Measurements from ENCODE around the gene ZNG1C.
"Not testable (repeated sequence)": the region's sequence is repeated elsewhere in the genome, so short reads cannot be mapped to it uniquely, and the experiment has no call there.

Gene ZNG1C

DNA sequence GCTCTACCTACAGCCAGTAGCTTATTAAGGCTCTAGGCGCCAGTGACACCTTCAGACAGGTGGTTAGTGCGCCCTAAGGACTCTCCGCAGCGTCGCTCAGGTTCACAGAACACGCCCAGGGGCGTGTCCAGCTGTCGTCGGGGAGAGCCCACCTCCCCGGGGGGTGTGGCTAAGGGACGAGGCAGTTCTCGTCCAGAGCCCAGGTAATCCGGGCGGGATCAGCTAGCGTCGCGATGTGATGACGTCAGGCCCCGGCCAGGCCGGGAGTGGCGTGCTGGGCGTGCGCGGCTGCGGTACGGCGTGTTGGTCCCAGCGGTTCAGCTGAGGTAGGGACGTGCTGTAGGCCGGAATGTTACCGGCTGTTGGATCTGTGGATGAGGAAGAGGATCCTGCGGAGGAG lies at the start of gene ZNG1C:
ZNG1C (plus strand) TSS at position 301 of the 400 bp plus-strand sequence; CDS start at position 350, 49 bp downstream.
- DNase-seq, result not testable (repeated sequence)

GRCh38 chr9:68242437-68242836 lies 654 bp downstream of the ZNG1C start:
- DNase-seq, result not testable (repeated sequence)

DNA sequence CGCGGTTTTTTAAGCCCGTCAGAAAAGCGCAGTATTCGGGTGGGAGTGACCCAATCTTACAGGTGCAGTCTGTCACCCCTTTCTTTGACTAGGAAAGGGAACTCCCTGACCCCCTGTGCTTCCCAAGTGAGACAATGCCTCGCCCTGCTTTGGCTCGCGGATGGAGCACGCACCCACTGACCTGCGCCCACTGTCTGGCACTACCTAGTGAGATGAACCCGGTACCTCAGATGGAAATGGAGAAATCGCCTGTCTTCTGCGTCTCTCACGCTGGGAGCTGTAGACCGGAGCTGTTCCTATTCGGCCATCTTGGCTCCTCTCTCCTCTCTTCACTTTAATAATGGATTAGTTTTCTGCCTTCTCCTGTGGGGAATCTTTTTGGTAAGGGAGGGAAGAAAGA lies 39.3 kb downstream of the ZNG1C start:
- not testable (repeated sequence) for DNase-seq

GRCh38 chr9:68302567-68302966 lies 60.8 kb downstream of the ZNG1C start, which contains the start of gene FOXD4L3:
Gene FOXD4L3, plus strand, starts transcription at chr9:68302867. Its CDS starts 85 bp downstream, at chr9:68302952.
- not testable (repeated sequence) for DNase-seq

DNA sequence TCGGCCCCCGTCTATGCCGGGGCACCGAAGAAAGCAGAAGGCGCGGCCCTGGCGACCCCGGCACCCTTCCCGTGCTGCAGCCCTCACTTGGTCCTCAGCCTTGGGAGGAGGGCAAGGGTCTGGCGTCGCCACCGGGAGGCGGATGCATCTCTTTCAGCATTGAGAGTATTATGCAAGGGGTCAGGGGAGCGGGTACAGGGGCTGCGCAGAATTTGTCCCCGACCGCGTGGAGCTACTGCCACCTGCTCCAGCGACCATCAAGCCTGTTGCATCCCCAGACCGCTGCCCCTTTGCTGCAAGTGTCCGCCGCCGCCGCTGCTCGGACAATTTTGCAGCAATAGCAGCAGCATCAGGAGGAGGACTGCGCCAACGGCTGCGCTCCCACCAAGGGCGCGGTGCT lies 62.0 kb downstream of the ZNG1C start:
- not testable (repeated sequence) for DNase-seq

DNA sequence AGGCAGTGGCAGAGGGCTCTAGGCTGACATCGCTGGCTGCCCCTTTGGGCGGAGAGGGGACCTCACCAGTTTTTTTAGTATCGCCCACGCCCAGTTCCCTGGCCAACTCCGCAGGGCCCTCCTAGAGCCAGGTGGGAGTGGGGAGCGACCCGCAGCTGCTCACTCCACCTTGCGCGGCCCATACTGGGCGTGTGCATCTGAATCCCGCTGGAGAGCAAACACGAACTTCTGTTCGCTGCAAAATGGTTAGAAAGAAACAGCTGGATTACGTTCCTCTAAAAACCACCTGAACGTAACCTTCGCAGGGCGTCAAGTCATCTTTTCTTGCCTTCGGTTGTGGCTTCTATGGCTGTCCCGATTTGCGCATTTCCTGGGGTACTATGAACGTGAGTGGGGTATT lies 62.4 kb downstream of the ZNG1C start:
- not testable (repeated sequence) for DNase-seq

GRCh38 chr9:68304777-68305176 lies 63.0 kb downstream of the ZNG1C start:
- not testable (repeated sequence) for DNase-seq

GRCh38 chr9:68305680-68306285 lies 64.0 kb downstream of the ZNG1C start:
- DNase-seq, result not testable (repeated sequence)

DNA sequence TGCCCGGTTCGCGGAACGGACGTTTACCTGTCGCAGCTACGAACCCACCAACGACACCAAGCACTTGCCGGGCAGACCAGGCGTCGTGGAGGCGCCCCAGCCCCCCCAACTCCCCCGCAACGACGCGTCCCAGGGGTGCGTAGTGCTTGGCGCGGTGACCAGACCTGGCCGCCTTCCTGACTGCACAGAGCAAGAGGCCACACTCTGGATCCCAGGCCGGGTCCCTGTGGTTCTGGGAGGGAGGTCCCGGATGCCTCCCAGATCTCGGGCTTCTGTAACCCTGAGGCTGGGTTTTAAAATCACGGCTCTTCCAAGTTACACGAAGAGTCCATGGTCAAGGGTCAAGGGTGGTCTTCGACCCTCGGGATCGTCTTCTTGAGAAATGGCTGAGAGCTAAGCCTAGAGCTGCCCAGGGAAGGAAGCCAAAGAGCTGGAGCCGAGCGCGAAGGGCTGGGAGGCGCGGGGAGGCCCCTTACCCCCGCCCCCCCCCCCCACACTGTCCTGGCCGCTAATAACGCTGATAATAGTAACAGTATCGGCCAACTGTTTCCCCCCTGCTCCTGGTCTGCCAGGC lies 64.7 kb downstream of the ZNG1C start:
- not testable (repeated sequence) for DNase-seq

DNA sequence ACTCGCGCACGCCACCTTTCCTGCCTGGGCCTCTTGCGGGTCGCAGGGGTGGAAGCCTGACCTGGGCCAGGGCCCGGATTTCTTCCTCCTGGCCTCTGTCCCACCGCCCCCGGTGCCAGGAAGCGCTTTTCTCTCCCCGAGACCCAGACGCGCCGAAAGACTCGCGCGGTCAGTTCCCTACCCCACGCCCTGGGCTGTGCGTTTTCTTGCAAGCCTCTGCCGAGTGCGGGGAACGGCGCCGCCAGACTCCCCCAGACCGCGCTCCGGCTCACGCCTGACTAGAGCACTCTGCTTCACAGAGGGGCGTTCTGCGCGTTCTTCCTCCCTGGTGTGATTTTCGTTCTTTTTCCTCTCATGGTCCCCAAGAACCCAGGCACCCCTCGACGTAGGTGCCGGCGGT lies 65.3 kb downstream of the ZNG1C start:
- not testable (repeated sequence) for DNase-seq

DNA sequence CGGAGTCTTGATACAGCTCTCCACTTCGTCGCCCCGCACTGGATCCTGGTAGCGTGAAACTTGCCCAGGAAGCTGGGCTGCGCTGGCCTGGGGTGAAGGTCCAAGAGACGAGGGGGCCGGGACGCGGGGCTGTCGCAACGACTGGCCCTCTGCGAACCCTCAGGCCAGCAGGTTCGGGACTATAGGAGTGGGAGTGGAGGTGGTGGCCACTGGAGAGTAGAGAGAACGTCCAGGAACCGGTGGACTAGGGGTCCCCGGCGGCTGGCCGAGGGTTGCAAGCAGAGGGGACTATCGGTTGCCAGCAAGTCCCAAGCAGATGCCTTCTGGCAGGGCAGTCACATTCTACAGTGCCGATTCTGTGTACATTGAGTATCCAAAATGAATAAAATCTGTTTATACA lies 65.9 kb downstream of the ZNG1C start:
- DNase-seq, result not testable (repeated sequence)

DNA sequence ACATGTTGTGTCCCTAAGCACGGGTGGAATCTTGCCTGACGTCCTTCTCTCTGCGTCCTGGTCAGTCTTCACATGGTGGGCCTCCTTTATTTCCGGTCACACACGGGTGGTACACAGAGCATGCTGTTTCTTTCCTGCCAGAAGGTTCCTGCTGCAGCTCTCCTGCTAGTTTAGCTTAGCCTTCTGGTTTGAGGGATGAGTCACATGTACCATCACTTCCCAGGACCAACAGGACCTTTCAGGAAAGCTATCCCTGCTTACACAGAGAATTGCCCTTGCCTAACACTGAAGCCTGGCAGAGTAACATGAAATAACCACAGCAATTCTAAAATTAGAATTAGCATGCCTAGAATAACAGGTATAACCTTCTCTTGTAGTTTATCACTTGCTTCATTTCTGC lies 69.4 kb downstream of the ZNG1C start:
- DNase-seq, result not testable (repeated sequence)

GRCh38 chr9:68318209-68318608 lies 76.4 kb downstream of the ZNG1C start:
- not testable (repeated sequence) for DNase-seq

DNA sequence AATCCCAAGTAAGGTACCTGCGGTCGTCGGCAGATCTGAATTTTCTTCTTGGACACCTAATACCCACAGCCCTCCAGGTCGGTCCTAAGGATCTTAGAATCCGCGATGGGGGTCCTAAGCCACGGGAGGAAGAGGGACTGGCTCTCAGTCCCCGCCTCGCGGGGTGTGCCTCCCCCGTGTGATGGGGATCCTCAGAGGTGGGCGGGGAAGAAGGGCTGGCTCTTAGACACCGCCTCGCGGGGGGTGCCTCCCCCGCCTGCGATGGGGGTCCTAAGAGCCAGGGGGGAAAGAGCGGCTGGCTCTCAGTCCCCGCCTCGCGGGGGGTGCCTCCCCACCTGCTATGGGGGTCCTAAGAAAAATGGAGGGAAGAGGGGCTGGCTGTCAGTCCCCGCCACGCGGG lies 82.0 kb downstream of the ZNG1C start:
- DNase-seq, result not testable (repeated sequence)

GRCh38 chr9:68324518-68324917 lies 82.7 kb downstream of the ZNG1C start:
- not testable (repeated sequence) for DNase-seq

GRCh38 chr9:68329106-68329505 lies 87.3 kb downstream of the ZNG1C start:
- not testable (repeated sequence) for DNase-seq

DNA sequence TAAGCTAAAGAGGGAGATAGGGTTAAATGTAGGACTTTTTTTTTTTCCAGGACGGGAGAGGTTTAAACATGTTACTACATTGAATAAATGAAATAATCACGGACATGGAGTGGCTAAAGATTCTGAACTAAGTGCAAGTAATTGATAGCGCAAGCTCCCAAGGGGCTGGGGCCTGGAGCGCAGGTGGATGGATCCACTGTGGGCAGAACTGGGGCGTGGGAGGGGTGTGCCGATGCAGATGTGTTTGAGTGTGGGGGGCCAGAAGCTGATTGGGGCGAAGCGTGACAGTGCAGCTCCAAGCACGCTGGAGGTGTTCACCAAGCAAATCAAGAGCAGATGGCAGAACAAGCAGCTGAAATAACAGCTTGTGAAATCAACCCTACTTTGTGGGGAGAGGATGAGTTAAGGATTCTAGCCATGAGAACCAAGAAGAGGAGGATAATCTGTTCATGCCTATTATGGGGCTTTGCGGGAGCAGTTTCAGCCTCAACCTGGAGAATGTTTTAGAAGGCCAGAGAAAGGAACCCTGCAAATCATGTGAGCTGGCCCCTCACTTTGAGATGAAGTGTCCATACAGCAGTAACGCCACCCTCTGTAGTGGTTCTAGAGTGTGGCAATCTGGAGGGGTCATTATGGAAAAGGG lies 88.9 kb downstream of the ZNG1C start:
- DNase-seq, result not testable (repeated sequence)

DNA sequence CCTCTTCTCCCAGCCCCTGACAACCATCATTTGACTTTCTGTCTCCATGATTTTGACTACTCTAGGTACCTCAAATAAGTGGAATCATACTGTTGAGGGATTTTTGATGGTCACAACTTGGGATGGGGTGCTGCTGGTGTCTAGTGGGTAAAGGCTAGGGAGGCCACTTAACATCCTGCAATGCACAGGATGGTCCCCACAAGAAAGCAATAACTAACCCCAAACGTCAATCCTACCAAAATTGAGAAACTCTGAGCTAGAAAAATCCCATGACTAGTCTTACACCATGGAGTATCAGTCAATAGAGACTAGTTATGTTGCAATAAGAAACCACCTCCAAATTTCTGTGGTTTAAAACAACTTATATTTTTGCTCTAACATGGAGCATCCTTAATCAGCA lies 90.3 kb downstream of the ZNG1C start:
- not testable (repeated sequence) for DNase-seq

DNA sequence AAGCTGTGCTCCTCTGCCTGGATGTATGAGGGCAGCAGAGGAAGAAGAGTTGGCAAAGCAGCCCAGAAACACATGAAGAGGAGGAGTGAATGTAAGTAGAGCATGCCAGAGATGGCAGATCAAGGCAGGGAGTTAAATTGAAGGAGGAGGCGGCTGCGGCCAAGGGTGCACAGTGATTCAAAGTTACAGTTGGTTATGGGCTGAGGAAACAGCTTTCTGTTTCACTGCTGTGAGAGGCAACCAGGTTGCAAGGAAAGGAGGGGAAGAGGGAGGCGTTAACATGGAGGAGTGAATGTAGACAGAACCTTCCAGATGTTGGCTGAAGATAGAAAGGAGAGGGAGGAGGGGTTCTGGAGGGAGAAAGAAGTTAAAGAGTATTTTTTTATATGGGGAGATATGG lies 94.2 kb downstream of the ZNG1C start:
- not testable (repeated sequence) for DNase-seq

DNA sequence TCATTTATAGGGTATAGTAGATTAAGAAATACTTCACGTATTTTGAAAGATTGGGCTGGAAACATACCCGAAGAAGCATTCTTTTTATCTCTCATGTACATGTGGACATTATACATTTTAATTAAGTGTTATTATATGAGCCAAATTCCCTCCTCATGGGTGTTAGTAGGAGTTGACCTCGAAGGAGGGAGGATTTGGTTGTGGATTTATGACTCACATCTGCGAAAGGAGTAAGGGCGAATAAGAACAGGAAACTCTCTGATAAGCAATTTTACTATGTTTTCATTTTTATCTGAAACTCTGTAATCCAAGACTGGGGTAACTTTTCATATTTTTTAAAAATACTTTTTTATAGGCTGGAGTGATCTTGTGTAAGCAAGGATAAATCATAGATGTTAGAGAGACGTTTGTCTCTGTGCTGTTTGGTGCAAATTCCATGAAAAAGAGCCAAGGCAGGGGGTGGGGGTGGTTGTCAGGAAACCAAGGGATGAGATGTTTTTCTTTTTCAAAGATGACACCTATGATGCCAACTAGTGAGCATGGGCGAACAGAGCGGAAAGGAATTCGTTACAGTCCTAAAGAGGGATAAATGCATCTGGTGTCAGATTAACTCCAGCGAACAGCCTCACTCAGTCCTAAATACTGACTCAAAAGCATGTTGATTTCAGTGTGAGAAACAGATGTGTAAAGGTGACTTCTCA lies 95.0 kb downstream of the ZNG1C start:
- DNase-seq, result not testable (repeated sequence)

DNA sequence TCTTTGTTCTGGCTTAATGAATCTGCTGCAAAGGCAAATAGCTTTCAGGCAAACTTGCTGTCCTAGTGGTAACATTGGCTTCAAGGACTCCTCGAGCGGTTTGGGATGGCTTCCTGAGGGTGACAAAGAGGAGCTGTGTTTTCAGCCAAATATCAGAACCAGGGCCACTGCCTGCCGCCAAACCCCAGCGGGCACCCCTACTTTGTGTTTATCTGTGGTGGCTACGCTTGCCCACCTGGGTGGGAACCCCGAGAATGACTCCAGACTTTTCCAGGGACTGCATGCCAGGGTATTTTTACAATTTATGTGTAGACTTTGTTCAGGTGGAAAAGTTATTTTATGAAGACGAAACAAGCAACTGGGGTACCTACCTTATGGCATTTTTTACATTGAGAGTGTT lies 96.2 kb downstream of the ZNG1C start:
- DNase-seq, result not testable (repeated sequence)

DNA sequence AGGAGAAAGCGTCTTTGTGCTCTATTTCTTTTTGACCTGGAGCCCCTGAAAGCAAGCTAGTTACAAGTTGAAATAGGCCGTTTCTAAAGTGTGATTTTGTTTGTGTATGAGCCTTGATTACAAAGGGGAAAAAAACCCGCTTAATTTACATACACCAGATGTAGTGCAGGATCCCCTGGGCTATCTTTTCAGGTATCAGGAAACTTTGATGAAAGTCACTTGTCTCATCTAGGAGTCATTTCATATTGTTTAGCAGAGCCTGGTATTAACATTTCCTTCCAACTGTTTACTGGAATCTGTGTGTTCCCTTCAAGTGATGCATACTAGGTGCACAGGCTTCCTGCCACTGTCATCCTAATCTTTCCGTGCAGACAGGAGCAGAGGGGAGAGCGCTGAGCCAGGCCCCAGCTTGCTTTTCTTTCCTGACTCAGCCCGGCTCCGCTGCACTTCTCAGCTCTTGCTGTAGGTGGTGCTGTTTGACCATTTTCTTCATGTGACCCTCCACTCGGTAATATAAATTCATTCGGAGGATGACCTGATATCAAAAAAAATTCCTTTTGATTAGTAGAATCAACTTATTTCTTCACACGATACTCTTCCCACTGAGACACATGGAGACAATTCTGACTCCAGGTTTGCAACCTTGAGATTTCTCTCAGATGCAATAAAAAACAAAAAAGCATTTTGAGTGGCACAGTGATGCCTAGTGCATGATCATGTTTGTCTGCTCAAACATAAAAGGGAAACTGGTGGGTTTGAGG lies 100.7 kb downstream of the ZNG1C start:
- not testable (repeated sequence) for DNase-seq

DNA sequence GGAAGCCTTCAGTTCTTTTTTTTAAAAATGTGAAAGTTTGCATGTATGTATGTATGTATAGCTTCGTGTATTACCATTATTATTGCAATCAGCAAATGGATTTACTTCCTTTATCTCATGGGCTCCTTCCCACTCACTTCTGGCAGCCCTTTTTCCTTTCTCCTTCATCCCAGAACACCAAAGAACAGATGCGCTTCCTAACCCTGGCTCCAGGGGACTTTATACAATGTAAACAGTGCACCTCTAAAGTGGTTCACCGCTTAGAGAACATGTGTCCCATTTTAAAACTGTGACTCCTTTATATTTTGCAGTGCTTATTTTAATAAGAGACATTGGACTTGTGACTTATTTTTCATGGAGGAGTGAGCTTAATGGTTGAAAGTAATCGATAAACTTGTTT lies 101.5 kb downstream of the ZNG1C start:
- not testable (repeated sequence) for DNase-seq

Measured in CD4-positive, alpha-beta T cell treated with Interleukin-10 for 1 hour (primary cell).